ENCODE data around the gene SLC35G2.
"Not testable (repeated sequence)": the region's sequence is repeated elsewhere in the genome, so short reads cannot be mapped to it uniquely, and the experiment has no call there.

Gene SLC35G2

DNA sequence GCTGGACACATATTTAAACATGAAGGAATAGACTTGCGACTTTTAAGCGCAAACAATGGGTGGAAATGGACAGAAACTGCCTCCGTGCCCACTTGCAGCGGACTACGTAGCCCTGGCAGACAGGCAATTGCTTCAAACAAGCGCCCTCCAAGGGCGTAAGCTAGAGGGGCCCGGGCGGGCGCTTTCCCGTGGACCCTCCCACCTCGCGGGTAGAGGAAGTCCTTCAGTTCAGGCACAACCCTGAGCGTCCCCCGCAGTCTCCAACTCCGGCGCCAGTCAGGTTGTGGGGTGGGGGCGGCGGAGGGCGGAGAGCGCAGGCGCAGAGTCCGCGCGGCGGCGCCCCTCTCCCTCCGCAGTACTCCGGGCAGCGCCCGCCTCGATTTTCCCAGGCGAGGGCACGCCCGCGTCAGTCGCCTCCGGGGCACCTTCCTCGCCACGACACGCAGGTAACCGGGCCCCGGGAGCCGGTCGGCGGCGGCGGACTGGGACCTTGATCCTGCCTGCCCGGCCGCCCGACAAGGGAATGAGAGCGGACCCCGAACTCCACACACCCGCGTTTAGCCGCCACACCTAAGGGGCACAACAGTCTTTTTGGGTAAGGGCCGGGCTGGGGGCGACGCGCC lies at the start of gene SLC35G2:
Gene SLC35G2, plus strand, starts transcription at position 358 of the 623 bp plus-strand sequence. CDS start 35,335 bp downstream, outside the sequence.
- DNase-seq = peak in 2 of 6 experiments; percentile 7 to 12

DNA sequence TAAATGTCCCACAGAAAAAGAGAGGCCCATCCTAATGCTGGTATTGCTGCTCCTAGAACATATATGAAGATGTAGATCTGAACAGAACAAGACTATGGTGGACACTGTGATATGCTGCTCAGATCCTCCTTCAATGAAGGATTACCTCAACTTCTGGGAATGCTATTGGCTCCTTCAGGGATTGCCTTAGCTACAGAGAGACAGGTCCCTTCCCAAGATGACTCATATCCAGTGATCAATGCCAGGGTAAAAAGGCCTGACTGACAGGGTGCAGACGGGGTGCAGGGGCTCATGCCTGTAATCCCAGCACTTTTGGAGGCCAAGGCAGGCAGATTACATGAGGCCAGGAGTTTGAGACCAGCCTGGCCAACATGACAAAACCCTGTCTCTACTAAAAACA lies 46.2 kb upstream of the SLC35G2 start:
- DNase-seq = no peak

DNA sequence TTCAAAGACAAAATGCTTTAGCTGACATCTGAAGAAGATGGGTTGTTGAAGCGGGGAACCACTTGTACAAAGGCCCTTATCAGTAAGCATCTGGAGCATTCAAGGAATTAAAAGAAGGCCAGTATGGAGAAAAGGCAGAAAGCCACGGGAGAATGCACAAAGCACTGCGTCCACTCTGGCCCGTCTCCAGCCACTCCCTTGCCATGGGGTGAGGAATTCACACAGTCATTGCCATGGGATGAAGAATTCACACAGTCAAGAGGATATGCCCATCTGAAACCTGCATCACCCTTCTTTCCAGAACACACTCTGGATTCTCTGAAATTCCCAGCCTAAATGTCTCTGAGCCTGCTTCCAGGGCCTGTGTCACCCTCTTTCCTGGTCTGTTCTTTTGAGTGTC lies 40.1 kb upstream of the SLC35G2 start:
- no peak for DNase-seq

DNA sequence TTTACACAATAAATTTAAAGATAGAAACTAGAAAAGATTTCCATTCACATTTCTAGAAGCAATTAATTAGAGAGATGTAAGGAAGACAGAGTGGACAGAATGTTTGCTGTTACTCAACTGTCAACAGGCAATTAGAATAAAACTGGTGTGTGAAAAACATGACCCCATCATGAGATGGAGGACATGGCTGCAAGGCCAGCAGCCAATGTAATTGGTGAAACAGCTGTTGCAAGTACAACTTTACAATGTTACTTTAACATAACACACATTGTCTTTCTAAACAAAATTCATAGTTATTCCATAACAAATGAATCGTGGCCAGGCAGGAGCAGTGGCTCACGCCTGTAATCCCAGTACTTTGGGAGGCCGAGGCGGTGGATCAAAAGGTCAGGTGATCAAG lies 38.2 kb upstream of the SLC35G2 start:
- no peak for DNase-seq

DNA sequence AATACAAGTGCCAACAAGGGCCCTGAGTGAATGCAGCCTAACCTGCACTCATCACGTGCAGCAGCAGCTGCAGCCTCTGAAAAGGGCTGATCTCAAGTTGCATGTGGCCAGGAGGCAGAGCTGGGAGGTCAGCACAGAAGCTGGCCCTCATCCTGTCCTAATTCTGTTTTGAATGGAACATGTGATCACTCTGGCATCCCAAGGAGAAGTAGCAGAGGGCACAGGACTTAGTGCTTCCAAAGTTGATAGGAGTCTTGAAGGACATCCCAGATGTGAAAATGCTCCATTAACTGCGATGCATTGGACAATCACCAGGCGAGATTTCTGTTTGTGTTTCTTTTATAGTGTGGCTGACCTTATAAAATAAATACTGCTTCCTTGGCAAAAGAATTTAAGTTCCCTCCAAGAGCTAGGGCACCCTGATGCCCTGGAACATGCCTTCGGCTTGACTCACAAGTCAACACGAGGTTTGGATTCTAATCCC lies 35.2 kb upstream of the SLC35G2 start:
- DNase-seq = no peak

DNA sequence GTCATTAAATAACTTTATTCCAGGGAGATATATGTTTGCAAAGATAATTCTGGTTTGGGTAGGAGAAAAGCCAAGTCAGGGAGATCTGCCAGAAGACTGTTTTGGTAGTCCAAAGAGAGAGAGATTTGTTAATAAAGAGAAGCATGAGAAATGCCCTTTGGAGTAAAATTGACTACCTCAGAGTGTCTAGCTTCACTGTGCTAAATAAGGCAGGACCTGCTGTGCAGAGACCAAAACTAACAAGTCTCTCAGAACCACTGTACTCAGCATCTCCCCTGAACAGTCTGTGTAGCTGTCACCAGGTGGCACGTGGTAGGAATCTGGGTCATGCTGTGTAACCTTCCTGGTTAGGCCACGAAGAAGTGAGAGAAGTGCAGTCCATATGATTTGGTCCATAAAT lies 31.6 kb upstream of the SLC35G2 start:
- DNase-seq = no peak

DNA sequence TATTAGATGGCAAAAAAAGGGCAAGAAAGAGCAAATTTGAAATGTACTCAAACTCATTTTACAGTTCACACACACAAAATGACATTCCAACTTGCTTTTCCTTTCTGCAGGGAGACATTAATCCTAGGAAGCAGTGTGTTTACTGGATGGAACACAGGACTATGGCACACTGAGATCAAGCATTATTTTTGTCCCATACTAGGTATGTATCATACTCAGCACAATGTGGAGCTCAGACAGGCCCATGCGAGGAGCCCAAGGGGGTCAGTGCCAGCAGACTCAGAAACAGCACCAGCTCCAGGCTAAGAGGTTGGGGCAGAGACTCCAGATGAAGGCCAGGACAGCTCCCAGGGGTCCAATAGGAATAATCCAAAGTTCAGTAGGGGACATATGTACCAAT lies 30.8 kb upstream of the SLC35G2 start:
- DNase-seq = no peak

DNA sequence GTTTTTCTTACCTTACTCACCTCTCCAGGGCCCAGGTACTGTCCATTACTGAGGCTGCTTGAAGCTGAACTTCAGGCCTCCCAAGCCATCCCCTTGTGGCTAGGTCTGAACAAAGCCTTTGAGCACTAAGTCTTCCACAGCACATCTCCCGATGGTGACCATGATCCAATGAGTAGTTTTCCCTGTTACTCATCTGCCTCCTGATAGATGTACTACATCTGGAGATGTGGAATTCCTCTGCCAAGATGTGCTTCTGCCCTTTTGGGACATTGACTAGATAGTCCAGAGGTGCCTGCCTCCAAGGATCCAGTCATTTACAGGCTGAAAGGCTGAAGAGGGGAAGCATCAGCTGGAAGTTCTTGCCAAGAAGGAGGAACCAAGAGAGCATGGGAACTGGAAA lies 28.9 kb upstream of the SLC35G2 start:
- no peak for DNase-seq

DNA sequence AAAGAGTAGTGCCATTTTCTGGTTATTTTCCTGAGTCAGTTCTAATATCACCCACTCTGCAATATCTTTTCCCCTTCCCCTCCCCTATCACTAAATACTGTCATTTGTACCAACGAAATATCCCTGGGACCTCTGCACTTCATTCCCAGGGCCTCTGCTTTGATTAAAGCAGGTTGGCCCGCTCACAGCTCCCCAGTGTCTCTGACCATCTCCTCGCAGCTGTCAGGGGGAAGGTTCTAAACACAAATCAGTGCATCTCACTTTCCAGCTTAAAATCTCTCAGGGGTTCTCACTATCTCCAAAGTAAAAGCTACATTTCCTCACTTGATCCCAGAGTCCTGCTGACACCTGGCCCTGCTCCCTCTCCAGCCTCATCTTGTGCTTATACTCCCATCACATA lies 28.1 kb upstream of the SLC35G2 start:
- no peak for DNase-seq

DNA sequence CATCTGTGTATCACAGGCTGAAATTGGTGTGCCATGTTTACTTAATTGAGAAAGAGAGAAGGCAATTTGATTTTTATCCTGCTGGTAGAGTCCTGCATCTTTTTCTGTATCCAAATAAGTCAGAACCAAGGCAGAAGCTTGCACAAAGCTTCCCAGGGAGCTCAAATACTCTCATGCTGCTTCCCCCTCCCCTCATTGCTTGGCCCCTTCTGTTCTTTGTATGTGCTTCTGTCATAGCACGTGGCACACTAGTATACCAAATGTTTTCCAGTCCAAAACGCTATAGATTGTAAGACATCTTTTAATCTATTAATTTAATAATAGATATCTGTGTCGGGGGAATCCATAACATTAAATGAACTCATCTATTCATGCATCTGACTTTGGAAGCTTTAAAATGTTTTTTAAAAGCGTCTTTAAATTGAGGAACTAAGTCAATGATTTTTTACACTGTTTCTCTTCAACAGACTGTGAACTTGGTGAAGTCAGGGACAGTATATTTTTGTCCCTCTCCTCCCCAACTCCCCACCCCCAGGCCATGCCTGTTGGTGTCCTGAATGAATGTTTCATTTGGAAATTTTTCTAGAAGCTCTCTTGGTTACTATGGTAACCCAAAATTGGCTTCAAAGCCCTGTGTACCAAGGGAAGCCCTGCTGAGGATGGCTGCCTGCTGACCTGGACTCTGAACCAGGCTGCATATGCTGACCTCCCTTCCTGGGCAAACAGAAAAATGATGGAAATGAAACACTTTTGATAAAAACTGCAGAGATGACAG lies 26.2 kb upstream of the SLC35G2 start:
- no peak for DNase-seq

DNA sequence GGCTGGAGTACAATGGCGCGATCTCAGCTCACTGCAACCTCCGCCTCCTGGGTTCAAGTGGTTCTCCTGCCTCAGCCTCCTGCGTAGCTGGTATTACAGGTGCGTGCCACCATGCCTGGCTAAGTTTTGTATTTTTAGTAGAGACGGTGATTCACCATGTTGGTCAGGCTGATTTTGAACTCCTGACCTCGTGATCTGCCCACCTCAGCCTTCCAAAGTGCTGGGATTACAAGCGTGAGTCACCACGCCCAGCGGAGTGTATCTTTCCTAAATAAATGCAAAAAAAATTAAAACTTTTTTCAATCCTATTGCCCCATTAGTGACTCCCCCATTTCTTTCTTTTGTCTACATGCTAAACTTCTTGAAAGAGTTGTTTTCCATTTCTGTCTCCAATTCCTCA lies 17.8 kb upstream of the SLC35G2 start:
- DNase-seq = not testable (repeated sequence)

DNA sequence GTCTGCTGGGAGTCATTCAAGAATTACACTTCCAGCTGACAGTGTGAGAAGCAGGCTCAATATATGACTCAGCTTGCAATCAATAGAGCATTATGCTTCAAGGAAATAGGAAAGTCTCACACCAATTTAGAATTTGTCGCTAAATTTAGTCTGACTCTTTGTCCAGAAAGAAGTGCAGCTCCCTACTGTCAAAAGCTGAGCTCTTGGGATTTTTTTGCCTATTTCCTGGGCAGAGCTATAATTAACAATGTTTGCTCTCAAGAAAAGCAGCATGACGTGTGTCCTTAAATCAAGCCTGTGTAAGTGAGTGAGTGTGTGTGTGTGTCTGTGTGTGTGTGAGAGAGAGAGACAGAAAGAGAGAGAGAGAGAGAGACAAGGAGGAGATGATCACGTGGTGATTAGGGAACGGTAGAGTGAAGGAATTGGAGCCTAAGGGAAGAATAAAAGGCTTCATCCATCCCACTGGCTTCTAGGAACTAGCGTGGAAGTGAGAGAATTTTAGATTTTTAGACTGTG lies 16.4 kb upstream of the SLC35G2 start:
- no peak for DNase-seq

DNA sequence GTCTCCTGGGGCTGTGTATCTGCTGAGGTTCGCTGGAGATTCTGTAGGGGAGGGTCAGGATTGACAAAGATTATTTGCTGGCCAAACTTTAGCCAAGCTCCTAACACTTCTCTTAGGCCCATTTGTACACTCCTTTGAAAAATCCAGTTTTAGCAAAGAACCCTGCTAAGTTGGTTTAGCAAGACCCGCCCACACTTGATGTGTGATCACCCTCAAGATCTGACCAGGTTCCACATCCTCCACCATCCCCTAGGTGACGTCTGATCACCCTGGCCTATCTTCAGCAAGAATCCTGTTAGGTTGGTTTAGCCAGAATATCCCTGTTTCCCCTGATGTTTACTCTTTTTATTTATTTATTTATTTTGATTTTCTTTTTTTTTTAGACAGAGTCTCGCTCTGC lies 14.8 kb upstream of the SLC35G2 start:
- DNase-seq = no peak

DNA sequence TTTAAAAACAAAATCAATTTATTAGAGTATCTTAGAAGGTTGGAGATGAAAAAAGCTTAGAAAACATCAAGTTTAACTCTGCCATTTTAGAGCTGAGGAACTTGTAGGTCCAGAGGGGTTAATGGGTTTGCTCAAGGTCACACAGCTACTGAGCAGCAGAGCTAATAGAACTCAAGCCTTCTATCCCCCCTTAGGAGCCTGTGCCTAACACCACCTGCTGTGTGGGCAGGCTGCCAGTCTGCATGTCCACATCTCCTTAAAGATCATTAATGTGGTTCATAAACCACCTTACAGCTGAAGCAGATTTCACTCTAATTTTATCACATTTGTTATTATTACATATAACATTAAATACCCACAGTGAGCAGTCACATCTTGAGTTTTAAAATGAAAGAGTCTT lies 14.1 kb upstream of the SLC35G2 start:
- no peak for DNase-seq

DNA sequence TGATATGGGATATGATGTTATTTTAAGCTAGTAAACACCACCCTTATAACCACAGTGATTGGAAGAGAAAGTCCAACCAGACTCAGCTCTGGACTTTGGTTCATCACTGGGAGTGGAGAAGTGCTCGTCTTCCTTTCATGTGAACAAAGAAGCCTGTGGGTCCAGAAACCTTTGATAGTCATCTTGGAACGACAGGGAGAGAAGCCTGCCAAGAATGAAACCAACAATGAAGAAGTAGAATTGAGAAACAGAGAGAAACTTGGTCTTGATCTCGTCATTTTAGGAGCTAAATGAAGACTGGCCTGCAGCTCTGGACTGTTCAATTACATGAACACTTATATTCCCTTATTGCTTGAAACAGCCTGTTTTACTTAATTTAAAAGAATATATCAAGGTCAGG lies 13.1 kb upstream of the SLC35G2 start:
- DNase-seq = no peak

DNA sequence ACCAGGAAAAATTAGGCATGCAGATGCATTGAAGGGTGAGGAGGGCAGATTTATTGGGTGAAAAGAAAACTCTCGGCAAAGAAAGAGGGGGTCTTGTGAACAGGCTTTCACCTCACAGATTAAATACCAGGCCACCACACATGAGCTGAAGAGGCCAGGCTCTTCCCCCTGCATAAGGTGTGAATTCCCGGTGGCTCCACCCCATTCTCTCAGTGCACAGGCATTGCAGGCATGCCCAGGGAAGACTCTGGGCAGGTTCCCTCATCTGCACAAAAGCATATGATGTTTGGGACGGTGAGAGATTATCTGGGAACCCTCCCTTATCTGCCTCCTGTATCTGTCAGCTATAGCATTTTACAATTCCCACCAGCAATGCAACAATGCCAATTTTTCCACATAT lies 7.2 kb upstream of the SLC35G2 start:
- no peak for DNase-seq

DNA sequence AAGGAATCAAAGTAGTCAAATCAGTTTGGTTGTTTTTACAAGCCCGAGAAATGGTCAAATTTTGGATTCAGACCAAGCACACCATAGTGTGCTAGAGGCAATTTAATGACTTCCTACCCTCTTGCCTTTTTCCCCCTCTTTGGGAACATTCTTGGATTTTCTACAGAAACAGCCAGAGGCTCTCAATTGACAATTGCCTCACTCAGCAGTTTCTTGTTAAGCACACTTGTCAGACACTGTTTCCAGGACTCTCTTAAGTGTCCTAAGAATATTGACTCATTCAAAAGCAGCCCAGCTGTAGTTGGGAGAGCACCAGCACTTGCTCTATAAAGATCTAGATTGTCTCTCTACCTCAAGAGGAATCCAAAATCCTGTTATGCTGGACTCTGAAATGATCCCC lies 1.5 kb upstream of the SLC35G2 start:
- DNase-seq = no peak

DNA sequence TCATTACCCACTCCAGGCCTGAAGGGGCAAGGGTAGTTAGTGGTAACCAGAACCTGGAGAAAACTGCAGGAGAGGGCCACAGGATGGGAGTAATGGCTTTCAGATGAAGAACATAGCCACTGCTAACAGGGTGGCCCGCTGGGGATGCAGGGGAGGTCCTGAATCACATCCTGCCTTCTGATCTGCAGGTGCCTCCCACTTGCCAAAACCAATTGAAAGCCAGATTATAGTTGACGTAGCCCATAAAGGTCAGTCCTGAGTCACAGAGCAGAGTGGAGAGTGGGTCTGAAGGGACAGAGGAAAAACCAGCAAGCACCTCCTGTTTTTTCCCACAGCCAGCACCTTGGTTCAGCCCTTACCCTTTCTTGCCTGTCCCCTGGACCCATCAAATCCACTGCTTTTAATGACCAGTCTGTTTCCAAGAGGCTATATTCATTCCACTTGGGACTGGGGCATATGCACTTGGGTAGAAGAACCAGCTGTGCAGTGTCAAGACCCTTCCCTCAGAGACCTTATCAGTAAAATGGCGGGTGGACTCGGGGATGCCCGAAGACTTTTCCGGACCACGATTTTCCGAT lies 646 bp upstream of the SLC35G2 start:
- no peak for DNase-seq

DNA sequence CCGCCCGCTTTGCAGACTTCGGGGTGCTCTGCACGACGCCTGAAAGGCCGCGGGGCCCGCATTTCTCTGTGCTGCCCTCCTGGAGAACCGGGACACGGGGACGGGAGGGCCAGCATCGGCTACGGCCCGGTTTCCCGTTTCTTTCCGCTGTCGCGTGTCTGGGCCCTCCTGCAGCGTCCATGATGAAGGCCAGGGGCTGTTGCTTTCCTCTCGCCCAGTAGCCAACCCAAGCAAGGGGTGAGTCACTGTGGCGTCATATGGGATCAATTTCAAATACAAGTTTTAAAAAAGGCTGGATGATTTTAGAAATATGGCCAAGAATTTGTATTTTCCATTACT lies 435 bp downstream of the SLC35G2 start:
- peak in 1 of 6 experiments; percentile 27 for DNase-seq

DNA sequence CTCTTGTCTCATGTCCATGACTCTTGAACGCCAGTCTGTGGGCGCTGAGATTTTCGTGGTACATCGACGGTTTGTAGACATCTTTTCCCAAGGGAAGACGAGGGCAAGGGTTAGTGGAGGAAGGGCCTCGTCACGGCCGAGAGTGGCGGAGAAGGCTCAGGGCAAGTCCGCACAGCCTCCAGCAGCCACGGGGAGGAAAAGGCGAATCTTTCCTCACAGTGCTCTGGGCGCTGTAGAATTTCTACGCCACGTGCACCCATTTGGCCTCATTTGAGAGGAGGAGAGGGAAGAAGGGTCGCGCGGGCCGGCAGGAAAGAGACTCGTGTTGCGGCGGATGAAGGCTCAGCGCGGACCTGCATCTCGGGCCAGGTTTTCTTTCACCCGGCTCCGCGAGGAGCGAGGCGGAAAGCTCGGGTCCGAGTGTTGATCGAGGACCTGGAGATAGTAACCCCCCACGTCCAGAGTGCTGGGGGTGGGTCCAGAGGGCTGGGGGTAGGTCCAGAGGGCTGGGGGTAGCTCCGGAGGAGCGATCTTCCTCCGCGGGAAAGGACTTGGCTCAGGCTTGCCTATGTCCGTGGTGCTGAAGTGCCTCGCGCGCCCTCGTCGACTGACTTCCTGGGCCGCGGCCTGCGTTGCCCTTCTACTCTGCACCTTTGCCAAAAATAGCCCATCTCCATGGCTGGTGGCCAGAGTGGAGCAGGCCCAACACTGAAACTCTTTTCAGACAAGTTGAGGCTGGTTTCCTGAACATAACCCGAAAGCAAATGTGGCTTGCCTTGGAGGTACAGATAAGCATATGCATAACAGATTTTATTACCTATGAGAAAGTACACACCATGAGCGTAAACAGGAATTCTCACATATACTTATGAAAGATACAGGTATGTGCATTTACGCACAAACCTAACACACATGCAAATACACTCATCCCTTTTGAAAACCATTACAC lies 1.1 kb downstream of the SLC35G2 start:
- DNase-seq = peak in 2 of 6 experiments; percentile 12 to 27

DNA sequence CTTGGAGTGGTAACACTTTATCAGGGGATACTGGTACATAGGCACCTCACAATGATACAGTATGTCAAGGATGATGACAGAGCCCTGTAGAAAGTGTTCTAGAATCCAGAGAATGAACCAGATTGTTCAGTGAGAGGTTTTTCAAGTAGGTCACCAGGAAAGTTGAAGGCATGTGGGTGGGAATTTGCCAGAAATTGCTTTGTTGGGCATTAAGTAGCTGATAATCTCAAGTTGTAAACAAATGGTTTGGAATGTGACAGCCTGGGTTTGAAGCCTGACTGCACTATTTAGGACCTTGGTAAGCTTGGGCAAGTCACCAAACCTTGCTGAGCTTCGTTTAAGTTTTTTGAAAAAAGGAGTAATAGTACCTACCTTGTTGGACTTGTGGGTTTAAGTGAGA lies 12.5 kb downstream of the SLC35G2 start:
- DNase-seq = no peak

DNA sequence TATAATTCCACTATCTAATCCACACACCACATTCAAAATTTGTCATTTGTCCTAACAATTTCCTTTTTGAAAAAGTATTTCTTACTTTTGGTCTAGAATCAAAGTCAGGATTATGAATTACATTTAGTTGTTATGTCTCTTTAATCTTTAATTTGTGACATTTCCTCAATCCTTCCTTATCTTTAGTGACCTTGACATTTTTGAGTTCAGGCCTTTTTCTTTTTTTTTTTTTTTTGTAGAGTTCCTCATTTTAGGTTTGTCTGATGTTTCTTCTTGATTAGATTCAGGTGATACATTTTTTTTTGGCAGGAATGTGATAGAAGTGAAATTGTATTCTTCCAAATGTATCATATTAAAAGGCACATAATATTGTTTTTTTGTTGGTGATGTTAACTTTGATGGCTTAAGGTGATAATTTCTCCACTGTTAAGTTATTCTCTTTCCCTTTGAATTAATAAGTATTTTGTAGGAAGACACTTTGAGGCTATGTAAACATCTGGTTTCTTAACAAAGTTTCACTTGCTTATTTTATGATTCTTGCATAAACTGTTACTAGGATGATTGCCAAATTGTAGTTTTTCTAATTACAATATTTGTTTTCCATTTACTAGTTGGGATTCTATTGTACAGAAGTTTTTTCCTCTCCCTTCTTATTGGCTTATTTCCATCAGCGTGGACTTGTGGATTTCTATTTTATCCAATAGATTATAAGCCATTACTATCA lies 16.3 kb downstream of the SLC35G2 start:
- DNase-seq = no peak
